Loucy (cell line): ENCODE results near the gene SUCLG2.

Experiments used
- CTCF ChIP-seq: fragments of 200-600 bp; sonication (generic); conservative IDR thresholded peaks from 2 replicates; pipeline ENCODE4 v1.5.1; 2014; ENCODE audit warnings: mild to moderate bottlenecking, antibody characterized with exemption, low read length
- EZH2phosphoT487 ChIP-seq: fragments of 200-600 bp; IDR thresholded peaks from 2 replicates; pipeline ENCODE4 v1.6.1; 2018; ENCODE audit warnings: antibody characterized with exemption, mild to moderate bottlenecking, moderate library complexity, borderline replicate concordance

GRCh38 chr3:67637255-67637900, 17.0 kb downstream of the SUCLG2 start:
- TF ChIP-seq CTCF, result no peak
- TF ChIP-seq EZH2phosphoT487, result no peak
